Astrocyte of the cerebellum (primary cell): ENCODE data around the gene ATG9B.

ENCODE experiments used
- DNase-seq: peaks from one replicate; pipeline ENCODE4 v3.0.0-alpha.2; 2011; ENCODE audit warnings: low read depth
- H3K4me3 ChIP-seq: 2 replicates; pipeline ENCODE4 v1.5.1; 2011; ENCODE audit warnings: mild to moderate bottlenecking, low read depth, low read length, moderate library complexity
- in situ Hi-C: cut with HindIII; loops from 2 replicates; pipeline ENCODE4 v1.10.0; 2017; ENCODE audit warnings: low sequenced_read_pairs
- TF ChIP-seq, protein P1 (sequence below): IDR thresholded peaks from 2 replicates; pipeline ENCODE4 v1.5.1; 2012; ENCODE audit warnings: low read length, low read depth, moderate library complexity, mild to moderate bottlenecking; ENCODE audit errors: missing control alignments

The ATG9B gene

GRCh38 chr7:151035902-151036301 is 11.6 kb upstream of the ATG9B start:
- TF ChIP-seq, protein P1, sequence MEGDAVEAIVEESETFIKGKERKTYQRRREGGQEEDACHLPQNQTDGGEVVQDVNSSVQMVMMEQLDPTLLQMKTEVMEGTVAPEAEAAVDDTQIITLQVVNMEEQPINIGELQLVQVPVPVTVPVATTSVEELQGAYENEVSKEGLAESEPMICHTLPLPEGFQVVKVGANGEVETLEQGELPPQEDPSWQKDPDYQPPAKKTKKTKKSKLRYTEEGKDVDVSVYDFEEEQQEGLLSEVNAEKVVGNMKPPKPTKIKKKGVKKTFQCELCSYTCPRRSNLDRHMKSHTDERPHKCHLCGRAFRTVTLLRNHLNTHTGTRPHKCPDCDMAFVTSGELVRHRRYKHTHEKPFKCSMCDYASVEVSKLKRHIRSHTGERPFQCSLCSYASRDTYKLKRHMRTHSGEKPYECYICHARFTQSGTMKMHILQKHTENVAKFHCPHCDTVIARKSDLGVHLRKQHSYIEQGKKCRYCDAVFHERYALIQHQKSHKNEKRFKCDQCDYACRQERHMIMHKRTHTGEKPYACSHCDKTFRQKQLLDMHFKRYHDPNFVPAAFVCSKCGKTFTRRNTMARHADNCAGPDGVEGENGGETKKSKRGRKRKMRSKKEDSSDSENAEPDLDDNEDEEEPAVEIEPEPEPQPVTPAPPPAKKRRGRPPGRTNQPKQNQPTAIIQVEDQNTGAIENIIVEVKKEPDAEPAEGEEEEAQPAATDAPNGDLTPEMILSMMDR, result no peak

DNA sequence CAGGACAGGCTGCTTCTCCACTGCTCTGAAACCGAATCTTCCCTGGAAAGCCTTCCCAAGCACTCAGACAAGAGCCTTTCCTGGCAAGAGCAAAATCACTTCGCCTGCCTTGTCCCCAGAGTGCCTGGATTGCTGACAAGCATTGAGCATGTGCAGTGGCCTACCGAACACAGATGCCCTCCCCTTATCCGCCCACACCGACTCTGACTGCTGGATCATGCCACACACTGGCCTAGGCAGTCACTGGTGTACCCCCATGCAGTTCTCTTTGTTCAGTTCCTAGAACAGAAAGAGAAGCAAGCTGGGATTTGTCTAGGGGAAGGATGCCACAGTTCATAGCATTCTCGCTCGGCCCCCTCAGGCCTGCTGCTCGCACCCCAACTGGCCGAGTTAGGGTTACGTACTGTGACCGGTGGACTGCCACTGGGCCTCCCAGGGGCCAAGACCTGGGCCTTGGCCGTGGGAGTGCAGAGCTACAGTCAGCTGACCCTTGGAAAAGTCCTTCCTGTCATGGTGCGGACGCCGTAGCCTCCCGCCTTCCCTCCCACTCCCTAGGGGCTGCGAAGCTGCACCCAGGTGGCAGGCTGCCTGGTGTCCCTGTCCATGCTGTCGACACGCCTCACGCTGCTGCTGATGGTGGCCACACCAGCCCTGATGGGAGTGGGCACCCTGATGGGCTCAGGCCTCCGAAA is 10.9 kb upstream of the ATG9B start:
- H3K4me3 ChIP-seq, result no peak overlapping the region
- DNase-seq, result no peak
- in situ Hi-C loops, result no loop called here
- TF ChIP-seq, protein P1, result no peak

More at GRCh38 chr7:151035902-151036301, 11.6 kb upstream of the ATG9B start:
- no peak overlapping the region for H3K4me3 ChIP-seq
- in situ Hi-C loops, result no loop called here
- DNase-seq, result no peak

GRCh38 chr7:151034312-151035025 is 10.2 kb upstream of the ATG9B start:
- no peak overlapping the region for H3K4me3 ChIP-seq
- in situ Hi-C loops, result no loop called here
- DNase-seq, result no peak
- TF ChIP-seq, protein P1, result no peak

- in situ Hi-C loops, result no loop called here
- no peak overlapping the region for H3K4me3 ChIP-seq
- DNase-seq, result no peak
- TF ChIP-seq, protein P1, result no peak
Measured at GRCh38 chr7:151033864-151034249, 9.6 kb upstream of the ATG9B start.

- in situ Hi-C loops, result no loop called here
- DNase-seq, result no peak
- no peak overlapping the region for H3K4me3 ChIP-seq
- TF ChIP-seq, protein P1, result peak; percentile 18
Measured at GRCh38 chr7:151032936-151033863, 8.9 kb upstream of the ATG9B start.

- no peak for DNase-seq
- TF ChIP-seq, protein P1, result no peak
- in situ Hi-C loops, result no loop called here
- H3K4me3 ChIP-seq, result no peak overlapping the region
Measured at GRCh38 chr7:151031011-151031410, 6.7 kb upstream of the ATG9B start.
